Measurements from ENCODE around the gene KRT73. TPM values are rescaled to one million over a fixed set of nuclear protein-coding genes. Genes with fewer than 3 reads are reported as not detected.

Gene KRT73
- not detected in 2 replicates for total RNA-seq

GRCh38 chr12:52618216-52618615 is at the start of gene KRT73:
KRT73 (minus strand) TSS chr12:52618559; CDS start chr12:52618524, 35 bp downstream.

GRCh38 chr12:52651726-52652261 is 33.4 kb upstream of the KRT73 start, which contains the start of gene KRT2:
KRT2 (minus strand) TSS chr12:52652211; CDS start chr12:52652142, 69 bp downstream.

GRCh38 chr12:52600941-52601481 is 17.3 kb downstream of the KRT73 start, which contains the start of gene KRT72:
KRT72 (minus strand) TSS chr12:52601463; CDS start chr12:52601452, 11 bp downstream.

GRCh38 chr12:52573743-52574142 is 44.6 kb downstream of the KRT73 start, which contains the start of gene KRT74:
KRT74 (minus strand) TSS chr12:52573843; CDS start chr12:52573777, 66 bp downstream.

Other genes starting within 250 kb of the KRT73 start
- gene KRT84, start 232.9 kb downstream of the KRT73 start, total RNA-seq, result not detected in 2 replicates
- gene KRT82, start 212.2 kb downstream of the KRT73 start, total RNA-seq, result not detected in 2 replicates
- under 0.01 and 2.6 TPM in 2 replicates for gene KRT75, start 184.2 kb downstream of the KRT73 start, total RNA-seq
- gene KRT6B, start 166.4 kb downstream of the KRT73 start, total RNA-seq, result not detected in 2 replicates
- gene KRT6C, start 144.8 kb downstream of the KRT73 start, total RNA-seq, result not detected in 2 replicates
- 0.30 TPM in 1 of 2 replicates, not detected in the other for gene KRT6A, start 125.3 kb downstream of the KRT73 start, total RNA-seq
- gene KRT5, start 98.2 kb downstream of the KRT73 start, total RNA-seq, result under 0.01 and 0.91 TPM in 2 replicates
- gene KRT71, start 65.4 kb downstream of the KRT73 start, total RNA-seq, result not detected in 2 replicates
- gene KRT74, start 44.7 kb downstream of the KRT73 start, total RNA-seq, result not detected in 2 replicates
- not detected in 2 replicates for gene KRT72, start 17.1 kb downstream of the KRT73 start, total RNA-seq
- not detected in 2 replicates for gene KRT2, start 33.7 kb upstream of the KRT73 start, total RNA-seq
- gene KRT1, start 61.8 kb upstream of the KRT73 start, total RNA-seq, result not detected in 2 replicates
- gene KRT77, start 85.0 kb upstream of the KRT73 start, total RNA-seq, result not detected in 2 replicates
- not detected in 2 replicates for gene KRT76, start 158.8 kb upstream of the KRT73 start, total RNA-seq
- gene KRT3, start 177.6 kb upstream of the KRT73 start, total RNA-seq, result not detected in 2 replicates
- not detected in 2 replicates for gene KRT4, start 195.6 kb upstream of the KRT73 start, total RNA-seq
- under 0.01 TPM in 1 of 2 replicates, not detected in the other for gene KRT79, start 215.8 kb upstream of the KRT73 start, total RNA-seq
- gene KRT78, start 230.4 kb upstream of the KRT73 start, total RNA-seq, result not detected in 2 replicates